Inflammatory macrophage treated with lipopolysaccharide for 4 hours (primary cell): ENCODE data around the gene CHMP2A.
"Not testable (repeated sequence)": the region's sequence is repeated elsewhere in the genome, so short reads cannot be mapped to it uniquely, and the experiment has no call there.

Experiments
- DNase-seq: peaks from one replicate; pipeline ENCODE4 v3.0.0-alpha.2; 2020

CHMP2A gene

GRCh38 chr19:58553799-58554493, 959 bp downstream of the CHMP2A start:
- DNase-seq, result no peak

GRCh38 chr19:58552655-58553054, 2.2 kb downstream of the CHMP2A start:
- no peak for DNase-seq

GRCh38 chr19:58551577-58552471, 3.1 kb downstream of the CHMP2A start:
- DNase-seq, result no peak

GRCh38 chr19:58551123-58551497, 3.8 kb downstream of the CHMP2A start:
- DNase-seq, result no peak

GRCh38 chr19:58550362-58551122, 4.4 kb downstream of the CHMP2A start:
- DNase-seq, result no peak

- DNase-seq, result no peak
Observed at GRCh38 chr19:58549664-58550361, 5.1 kb downstream of the CHMP2A start.

- no peak for DNase-seq
Observed at GRCh38 chr19:58548859-58549663, 5.8 kb downstream of the CHMP2A start.

- DNase-seq, result no peak
Observed at GRCh38 chr19:58547323-58548312, 7.3 kb downstream of the CHMP2A start.

GRCh38 chr19:58546019-58546530, 8.8 kb downstream of the CHMP2A start:
- no peak for DNase-seq

GRCh38 chr19:58545286-58546018, 9.5 kb downstream of the CHMP2A start:
- DNase-seq, result no peak

- DNase-seq, result peak; percentile 69
Observed at GRCh38 chr19:58544591-58545285, 10.2 kb downstream of the CHMP2A start.

GRCh38 chr19:58543826-58544590, 10.9 kb downstream of the CHMP2A start, which contains the start of gene TRIM28:
TRIM28 (plus strand) TSS chr19:58544064; CDS start chr19:58544758, 694 bp downstream.
- DNase-seq, result peak; percentile 98

GRCh38 chr19:58542641-58543372, 12.1 kb downstream of the CHMP2A start:
- DNase-seq, result not testable (repeated sequence)

- DNase-seq, result not testable (repeated sequence)
Observed at GRCh38 chr19:58539169-58539559, 15.7 kb downstream of the CHMP2A start.

- no peak for DNase-seq
Observed at GRCh38 chr19:58538257-58539168, 16.4 kb downstream of the CHMP2A start.
